Activated T-cell treated with anti-CD3 and anti-CD28 coated beads for 48 hours (primary cell): ENCODE measurements around the gene MRTFA.

ENCODE experiments used
- DNase-seq: peaks from one replicate; pipeline ENCODE4 v3.0.0-alpha.2; 2020; ENCODE audit warnings: low read depth

Gene MRTFA

DNA sequence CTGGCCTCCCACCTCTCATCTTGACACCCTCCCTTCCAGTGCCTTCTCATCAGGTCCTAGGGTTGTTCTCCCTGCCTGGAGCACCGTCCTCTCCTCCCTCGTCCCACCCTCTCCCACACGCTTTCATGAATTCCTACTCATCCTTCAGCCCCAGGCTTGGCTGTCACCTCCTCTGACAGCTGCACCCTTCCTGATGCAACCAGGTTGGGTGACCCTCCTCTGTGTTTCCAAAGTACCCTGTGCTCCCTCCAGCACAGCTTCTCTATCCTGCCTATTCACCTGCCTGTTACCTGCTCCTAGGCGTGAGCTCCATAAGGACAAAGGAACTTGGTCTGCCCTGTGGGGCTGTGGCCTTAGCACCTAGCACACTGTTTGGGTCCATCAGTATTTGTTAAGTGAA is 207.7 kb downstream of the MRTFA start:
- no peak for DNase-seq

DNA sequence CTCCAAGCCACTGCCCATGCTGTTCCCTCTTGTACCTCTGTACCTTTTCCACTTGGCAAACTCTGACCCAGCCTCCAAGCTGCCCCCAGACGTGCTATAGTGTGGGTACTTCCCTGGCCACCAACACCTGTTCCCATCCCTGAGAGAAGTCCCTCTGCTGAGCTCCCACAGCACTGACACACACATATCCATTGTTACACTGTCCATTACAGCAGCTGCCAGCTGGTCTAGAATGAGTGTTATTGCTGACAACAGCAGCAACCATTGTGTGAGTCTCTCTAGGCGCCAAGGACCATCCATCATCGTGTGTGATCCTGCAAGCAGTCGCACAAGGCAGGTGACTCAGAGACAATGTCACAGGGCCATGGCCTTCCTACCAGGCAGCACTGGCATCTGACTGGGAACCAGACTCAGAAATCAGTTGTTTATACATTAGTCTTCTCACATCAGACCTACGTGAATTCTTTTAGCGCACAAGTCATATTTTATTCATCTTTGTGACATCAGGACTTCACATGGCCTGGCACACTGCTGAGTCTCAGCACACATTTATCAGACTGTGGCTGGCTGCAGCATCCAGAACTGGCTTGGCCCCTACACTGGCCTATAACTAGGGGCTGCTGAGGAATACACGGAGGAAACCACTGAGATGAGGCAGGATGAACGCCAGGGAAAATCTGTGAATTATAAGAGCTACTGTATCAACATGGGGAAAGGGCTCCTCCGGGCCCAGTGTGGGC is 209.8 kb downstream of the MRTFA start:
- no peak for DNase-seq

- DNase-seq: no peak
Observed at GRCh38 chr22:40425082-40425481, 211.4 kb downstream of the MRTFA start.

DNA sequence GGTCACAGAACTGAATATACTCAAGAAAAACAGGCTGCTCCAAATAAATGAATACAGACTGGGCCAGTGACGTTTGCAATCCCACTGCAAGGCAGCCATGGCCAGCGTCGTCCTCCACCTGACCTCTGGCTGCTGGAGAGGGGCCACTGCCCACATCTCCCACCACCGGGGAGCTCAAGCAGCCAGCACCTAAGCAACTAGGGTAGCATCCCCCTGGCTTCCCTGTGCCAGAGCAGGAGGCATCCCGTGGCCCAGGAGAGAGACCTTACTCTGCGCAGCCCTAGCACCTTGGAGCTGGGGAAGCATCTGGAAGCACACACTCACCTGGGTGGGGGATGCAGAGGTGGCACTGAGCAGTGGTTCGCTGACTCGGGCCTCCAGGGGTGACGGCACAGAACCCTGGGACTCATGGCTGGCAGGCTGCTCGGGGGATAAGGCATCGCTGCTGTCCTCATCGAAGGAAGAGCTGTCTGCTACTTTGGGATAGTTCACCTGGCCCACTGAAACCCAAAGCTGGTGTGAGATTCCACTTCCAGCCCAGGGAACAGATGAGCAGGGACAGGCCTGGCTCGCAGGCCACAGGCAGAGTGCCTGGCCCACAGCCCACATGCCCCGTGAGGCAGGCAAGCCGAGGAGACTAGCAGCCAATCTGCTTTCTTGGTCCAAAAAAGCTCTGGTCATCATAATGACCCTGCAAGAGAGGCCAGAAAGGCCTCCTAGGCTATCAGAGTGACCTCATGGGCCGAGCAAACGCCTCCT is 212.5 kb downstream of the MRTFA start:
- no peak for DNase-seq

GRCh38 chr22:40423310-40423688 is 213.2 kb downstream of the MRTFA start:
- DNase-seq: no peak

GRCh38 chr22:40422558-40423309 is 213.8 kb downstream of the MRTFA start:
- DNase-seq: no peak

DNA sequence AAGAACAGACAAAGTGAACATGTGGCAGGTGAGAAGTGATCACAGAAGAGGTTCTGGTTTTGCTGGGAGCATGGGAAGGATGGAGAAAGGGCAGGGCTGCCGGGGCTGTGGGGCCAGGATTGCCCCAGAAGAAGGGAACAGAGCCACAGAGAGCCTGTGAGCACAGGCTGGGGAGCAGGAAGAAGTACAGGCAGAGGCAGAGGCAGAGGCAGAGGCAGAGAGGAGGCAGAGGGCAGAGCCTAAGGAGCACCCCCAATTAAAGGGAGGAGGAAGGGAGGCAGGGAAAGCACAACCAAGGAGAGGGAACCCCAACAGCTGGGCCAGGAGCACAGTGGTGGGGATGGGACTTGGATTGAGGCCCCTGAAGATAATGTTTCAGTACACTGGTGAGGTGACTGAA is 214.6 kb downstream of the MRTFA start:
- DNase-seq: no peak

- DNase-seq: no peak
Observed at GRCh38 chr22:40421082-40421350, 215.5 kb downstream of the MRTFA start.

DNA sequence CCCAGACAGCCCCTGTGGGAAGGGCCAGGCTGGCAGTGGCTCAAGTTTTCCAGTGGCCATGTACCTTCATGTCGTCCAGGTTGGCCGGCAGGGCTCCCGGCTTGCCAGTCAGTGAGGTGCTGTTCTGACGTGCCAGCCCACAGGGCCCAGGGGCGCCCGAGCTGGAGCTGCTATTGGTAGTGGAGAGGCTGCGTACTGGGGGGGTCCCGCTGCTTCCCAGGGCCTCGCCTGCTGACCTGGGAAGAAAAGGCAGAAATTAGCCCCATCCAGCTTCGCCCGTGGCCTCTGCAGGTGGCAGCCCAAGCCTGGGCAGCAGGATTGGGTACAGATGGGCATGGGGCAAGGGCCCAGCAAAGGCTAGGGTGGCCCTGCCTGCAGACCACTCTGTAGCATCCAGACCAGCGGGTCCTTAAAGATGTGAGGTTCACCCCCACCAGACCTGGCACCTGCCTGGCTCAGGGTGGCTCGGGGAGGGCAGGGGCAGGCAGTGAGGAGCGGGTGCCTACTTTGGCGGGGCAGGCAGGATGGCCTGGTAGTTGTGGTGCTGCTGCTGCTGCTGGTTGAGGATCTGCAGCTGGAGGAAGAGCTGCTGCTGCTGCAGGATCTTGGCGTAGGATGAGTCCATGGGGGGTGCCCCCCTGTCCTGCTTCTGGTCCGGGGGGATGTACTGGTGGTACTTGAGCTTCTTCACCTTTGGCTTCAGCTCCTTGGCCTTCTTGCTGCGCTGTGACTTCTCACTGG is 216.0 kb downstream of the MRTFA start:
- DNase-seq: no peak

- no peak for DNase-seq
Observed at GRCh38 chr22:40419718-40420117, 216.8 kb downstream of the MRTFA start.

DNA sequence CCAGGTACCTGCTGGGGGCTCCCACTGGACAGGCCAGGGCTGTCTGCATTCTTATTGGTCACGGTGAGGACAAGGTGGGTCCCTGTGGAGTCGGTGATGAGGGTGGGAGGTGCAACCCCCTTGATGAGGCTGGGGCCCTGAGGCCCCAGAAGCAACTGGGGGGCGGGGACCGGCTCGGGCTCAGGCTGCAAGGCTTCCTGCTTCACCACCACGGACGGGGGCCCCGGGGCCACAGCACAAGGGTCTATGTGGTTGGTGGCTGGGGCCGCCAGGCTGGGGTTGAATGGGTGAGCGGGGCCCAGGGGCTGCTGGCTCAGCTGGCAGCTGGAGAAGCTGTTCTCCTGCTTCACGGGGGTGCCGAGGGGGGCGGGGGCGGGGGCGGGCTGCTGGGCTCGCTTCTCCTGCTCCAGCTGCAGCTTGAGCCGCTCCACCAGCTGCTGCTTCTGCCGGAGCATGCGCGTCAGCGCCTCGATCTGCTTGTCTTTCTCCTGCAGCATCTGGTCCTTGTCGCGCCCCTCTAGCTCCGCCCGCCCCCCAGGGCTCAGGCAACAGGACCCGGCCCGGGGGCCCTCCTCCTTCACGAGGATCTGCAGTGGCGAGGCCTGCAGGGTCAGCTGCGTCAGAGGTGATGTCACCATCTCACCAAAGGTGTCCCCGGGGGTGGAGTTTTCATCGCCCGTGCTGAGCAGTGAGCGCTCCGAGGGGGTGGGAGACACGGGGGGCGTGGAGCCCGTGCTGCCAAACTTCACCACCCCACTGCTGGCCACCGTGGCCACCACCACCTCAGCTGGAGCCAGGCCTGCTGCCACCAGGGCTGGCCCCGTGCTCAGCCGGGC is 217.9 kb downstream of the MRTFA start:
- no peak for DNase-seq

- no peak for DNase-seq
Observed at GRCh38 chr22:40417881-40418280, 218.6 kb downstream of the MRTFA start.

- DNase-seq: no peak
Observed at GRCh38 chr22:40417041-40417440, 219.5 kb downstream of the MRTFA start.

DNA sequence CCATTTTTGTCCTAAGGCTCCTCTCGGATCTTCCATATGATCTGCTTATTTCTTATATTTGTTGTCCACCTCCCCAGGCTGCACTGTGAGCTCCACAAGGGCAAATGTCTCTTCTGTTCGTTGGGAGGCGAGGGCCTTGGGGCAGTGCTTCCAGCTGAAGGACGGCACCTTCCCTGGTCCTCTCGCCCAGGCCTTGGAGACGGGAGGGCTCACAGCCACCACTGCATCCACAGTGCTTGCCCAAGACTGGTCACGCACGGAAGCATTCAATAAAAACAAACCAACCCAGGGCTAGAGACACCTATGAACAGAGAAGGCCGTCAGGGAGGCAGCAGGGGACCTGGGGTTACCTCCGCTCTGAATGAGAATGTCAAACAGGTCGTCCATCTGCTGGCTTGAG is 219.9 kb downstream of the MRTFA start:
- no peak for DNase-seq

DNA sequence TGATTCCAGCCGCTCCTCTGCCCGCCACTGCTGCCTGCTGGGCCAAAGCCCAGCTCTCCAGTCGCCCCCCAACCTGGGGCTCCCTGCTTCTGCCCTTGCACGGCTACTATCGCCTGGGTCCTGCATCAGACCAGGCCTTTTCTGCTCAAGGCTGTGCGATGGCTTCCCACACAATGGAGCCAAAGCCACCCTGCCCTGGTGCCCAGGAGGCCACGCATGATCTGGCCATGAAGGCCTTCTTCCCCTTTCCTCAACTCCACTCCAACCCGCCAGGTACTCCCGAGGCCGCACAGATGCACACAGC is 220.3 kb downstream of the MRTFA start:
- DNase-seq: no peak

- no peak for DNase-seq
Observed at GRCh38 chr22:40415531-40416266, 220.8 kb downstream of the MRTFA start.

GRCh38 chr22:40414838-40415505 is 221.5 kb downstream of the MRTFA start:
- DNase-seq: no peak

- no peak for DNase-seq
Observed at GRCh38 chr22:40414311-40414710, 222.2 kb downstream of the MRTFA start.

DNA sequence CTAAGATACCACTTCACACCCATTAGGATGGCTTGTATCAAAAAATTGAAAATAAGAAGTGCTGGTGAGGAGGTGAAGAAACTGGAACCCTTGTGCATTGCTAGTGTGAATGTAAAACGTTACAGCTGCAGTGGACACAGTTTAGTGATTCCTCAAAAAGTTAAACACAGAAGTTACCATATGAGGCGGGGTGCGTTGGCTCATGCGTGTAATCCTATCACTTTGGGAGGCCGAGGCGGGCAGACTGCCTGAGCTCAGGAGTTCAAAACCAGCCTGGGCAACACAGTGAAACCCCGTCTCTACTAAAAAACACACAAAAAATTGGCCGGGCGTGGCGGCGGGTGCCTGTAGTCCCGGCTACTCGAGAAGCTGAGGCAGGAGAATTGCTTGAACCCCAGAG is 222.6 kb downstream of the MRTFA start:
- no peak for DNase-seq

DNA sequence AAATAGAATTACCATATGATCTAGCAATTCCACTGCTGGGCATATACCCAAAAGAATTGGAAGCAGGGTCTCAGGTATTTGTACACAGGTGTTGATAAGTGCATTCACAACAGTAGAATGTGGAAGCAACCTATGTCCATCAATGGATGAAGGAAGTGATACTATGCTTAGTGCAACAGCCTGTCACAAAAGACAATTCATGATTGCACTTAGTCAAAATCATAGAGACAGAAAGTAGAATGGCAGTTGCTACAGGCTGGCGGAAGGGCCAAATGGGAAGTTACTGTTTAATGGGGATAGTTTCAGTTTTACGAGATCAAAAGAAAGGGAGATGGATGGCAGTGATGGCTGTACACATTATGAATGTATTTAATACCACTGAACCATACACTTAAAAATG is 224.1 kb downstream of the MRTFA start:
- no peak for DNase-seq

DNA sequence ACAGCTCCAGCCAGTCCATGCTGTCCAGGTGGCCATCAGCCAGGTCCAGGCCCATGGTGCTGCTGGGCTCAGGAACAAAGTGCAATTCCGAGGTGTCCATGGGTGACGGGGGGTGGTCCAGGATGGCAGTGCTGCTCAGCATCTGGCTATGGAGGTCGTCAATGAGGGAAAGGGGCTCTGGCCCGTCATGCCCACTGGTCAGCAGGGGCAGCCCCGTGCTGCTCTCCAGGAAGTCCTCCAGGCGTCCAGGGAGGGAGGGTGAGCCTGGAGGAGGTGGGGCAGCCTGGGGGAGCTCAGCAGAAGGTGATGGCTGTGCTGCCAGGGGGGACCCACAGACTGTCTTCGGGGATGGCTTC is 225.0 kb downstream of the MRTFA start:
- DNase-seq: no peak
